ENCODE measurements around the gene DNAJC25. TPM values are rescaled to one million over a fixed set of nuclear protein-coding genes. Genes with fewer than 3 reads are reported as not detected.

The DNAJC25 gene
- polyA plus RNA-seq, 3 donors = 1.1 to 6.0 (median 1.6) TPM

DNA sequence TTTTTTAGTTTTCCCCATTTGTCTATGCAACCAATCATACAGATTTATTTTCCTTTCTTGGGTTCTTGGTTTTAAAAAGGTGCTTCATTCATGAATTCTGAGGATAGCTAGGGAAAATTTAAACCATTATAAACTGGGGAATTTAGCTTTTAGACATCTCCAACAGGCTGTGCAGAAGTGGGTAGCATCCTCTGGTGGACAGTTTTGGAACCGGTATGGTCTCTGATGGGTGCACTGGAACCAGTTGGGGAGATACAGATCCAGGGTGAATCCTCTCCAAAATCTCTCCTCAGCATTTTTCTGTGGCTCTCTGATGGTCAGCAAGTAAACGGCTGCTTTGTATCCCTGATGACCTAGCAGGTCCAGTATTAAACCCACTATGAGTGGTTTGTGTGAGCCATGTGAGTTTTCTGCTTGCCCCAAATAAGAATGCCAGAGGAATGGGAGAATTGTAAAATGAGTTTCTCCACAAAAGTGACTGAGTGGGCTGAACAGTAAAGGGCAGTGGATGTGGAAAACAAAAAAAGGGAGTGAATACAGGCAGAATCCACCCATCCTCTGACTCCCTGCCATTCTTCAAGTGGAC lies 9.1 kb upstream of the DNAJC25 start:
- peaks cover 3 to 12% of the 10 kb centered on the region in 2 donors for H3K4me1 ChIP-seq (ENCODE audit: control insufficient read depth in 1 of 2, insufficient read depth in 2 of 2, low read length in 2 of 2)
- Mint-ChIP-seq H3K9me3 (peaks cover 0 to 7% (median 2%) of the 10 kb centered on the region in 7 donors), H3K4me1 (peaks cover 13% of the 10 kb centered on the region), H3K27ac (peak overlapping the region in 3 of 7 donors; percentile 49 to 72 (median 72)), H3K27me3 (ENCODE audit: low read depth in 3 of 3) (peaks cover 0 to 17% (median 3%) of the 10 kb centered on the region in 3 donors), H3K36me3 (no peaks in the 10 kb centered on the region), H3K4me3 (no peak overlapping the region)
- H3K27me3 ChIP-seq (ENCODE audit: control insufficient read depth in 2 of 2, insufficient read depth in 2 of 2, low read length in 2 of 2) = peaks cover 0 to 5% of the 10 kb centered on the region in 2 donors
- H3K9ac ChIP-seq (ENCODE audit: insufficient read depth, low read length, poor library complexity, severe bottlenecking) = no peak overlapping the region
- TF ChIP-seq, protein P1, sequence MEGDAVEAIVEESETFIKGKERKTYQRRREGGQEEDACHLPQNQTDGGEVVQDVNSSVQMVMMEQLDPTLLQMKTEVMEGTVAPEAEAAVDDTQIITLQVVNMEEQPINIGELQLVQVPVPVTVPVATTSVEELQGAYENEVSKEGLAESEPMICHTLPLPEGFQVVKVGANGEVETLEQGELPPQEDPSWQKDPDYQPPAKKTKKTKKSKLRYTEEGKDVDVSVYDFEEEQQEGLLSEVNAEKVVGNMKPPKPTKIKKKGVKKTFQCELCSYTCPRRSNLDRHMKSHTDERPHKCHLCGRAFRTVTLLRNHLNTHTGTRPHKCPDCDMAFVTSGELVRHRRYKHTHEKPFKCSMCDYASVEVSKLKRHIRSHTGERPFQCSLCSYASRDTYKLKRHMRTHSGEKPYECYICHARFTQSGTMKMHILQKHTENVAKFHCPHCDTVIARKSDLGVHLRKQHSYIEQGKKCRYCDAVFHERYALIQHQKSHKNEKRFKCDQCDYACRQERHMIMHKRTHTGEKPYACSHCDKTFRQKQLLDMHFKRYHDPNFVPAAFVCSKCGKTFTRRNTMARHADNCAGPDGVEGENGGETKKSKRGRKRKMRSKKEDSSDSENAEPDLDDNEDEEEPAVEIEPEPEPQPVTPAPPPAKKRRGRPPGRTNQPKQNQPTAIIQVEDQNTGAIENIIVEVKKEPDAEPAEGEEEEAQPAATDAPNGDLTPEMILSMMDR (IDR thresholded peaks at IDR 0.05) = peak; percentile 71
- no peak overlapping the region for H2AFZ ChIP-seq (ENCODE audit: insufficient read depth, low read depth, low read length, poor library complexity, severe bottlenecking)
- no peak overlapping the region for H3K4me3 ChIP-seq (replicated peaks in 1 of 3; ENCODE audit: low read depth in 2 of 3, low read length in 3 of 3)
- DNase-seq = peak in 1 of 3 donors; percentile 37
- H3K36me3 ChIP-seq (replicated peaks in 1 of 2; ENCODE audit: control insufficient read depth in 1 of 2, insufficient read depth in 2 of 2, low read length in 2 of 2) = no peaks in the 10 kb centered on the region
- H3K79me2 ChIP-seq (ENCODE audit: insufficient read depth, low read length) = no peaks in the 10 kb centered on the region
- H3K4me2 ChIP-seq (replicated peaks; ENCODE audit: extremely low read depth, low read length, poor library complexity, severe bottlenecking) = no peak overlapping the region
- H4K20me1 ChIP-seq (ENCODE audit: insufficient read depth, low read length) = no peaks in the 10 kb centered on the region
- no peaks in the 10 kb centered on the region for H3K9me3 ChIP-seq (replicated peaks in 1 of 2; ENCODE audit: control insufficient read depth in 1 of 2, insufficient read depth in 1 of 2, low read length in 2 of 2)
- no peak overlapping the region for H3K27ac ChIP-seq (ENCODE audit: low read depth in 1 of 2, low read length in 2 of 2)
- intact Hi-C loops (cut with micrococcal nuclease) = no loop called here
- WGBS (ENCODE audit: insufficient coverage) = 0% methylated on average over 1 of the region's 2 CpGs

DNA sequence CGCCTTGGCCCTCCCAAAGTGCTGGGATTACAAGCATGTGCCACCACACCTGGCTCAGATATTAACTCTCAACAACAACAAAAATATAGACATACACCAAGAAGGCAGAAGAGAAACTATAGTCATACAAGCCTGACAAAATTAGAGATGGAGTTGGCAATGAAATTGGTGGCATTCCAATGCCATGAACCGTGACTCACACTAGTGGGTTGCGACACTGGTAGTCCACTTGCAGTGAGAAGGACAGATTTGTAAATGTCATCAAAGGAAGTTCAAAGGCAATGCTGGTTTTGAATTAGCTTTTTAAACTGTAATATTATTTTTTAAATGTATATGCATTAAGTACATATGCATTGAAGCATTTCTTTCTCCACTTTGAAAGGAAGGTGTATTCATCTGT lies 8.5 kb upstream of the DNAJC25 start:
- DNase-seq = peak; percentile 65 to 87 (median 82)
- no peaks in the 10 kb centered on the region for H3K36me3 Mint-ChIP-seq
- no peaks in the 10 kb centered on the region for H3K36me3 ChIP-seq (replicated peaks in 1 of 2; ENCODE audit: control insufficient read depth in 1 of 2, insufficient read depth in 2 of 2, low read length in 2 of 2)
- peaks cover 0 to 5% of the 10 kb centered on the region in 2 donors for H3K27me3 ChIP-seq (ENCODE audit: control insufficient read depth in 2 of 2, insufficient read depth in 2 of 2, low read length in 2 of 2)
- WGBS (ENCODE audit: insufficient coverage) = 0% methylated on average over 1 of the region's 3 CpGs
- no peak overlapping the region for H3K4me2 ChIP-seq (replicated peaks; ENCODE audit: extremely low read depth, low read length, poor library complexity, severe bottlenecking)
- peaks cover 0 to 17% (median 3%) of the 10 kb centered on the region in 3 donors for H3K27me3 Mint-ChIP-seq (ENCODE audit: low read depth in 3 of 3)
- H3K4me1 Mint-ChIP-seq = peaks cover 13% of the 10 kb centered on the region
- peak overlapping the region in 6 of 7 donors; percentile 77 to 90 (median 84) for H3K27ac Mint-ChIP-seq
- no peaks in the 10 kb centered on the region for H3K9me3 ChIP-seq (replicated peaks in 1 of 2; ENCODE audit: control insufficient read depth in 1 of 2, insufficient read depth in 1 of 2, low read length in 2 of 2)
- H3K4me3 Mint-ChIP-seq = peak overlapping the region in 1 of 2 donors; percentile 26
- intact Hi-C loops (cut with micrococcal nuclease) = no loop called here
- H3K27ac ChIP-seq (ENCODE audit: low read depth in 1 of 2, low read length in 2 of 2) = peak overlapping the region in 1 of 2 donors; percentile 41
- peaks cover 0 to 7% (median 2%) of the 10 kb centered on the region in 7 donors for H3K9me3 Mint-ChIP-seq
- H3K9ac ChIP-seq (ENCODE audit: insufficient read depth, low read length, poor library complexity, severe bottlenecking) = no peak overlapping the region
- no peaks in the 10 kb centered on the region for H3K79me2 ChIP-seq (ENCODE audit: insufficient read depth, low read length)
- H3K4me1 ChIP-seq (ENCODE audit: control insufficient read depth in 1 of 2, insufficient read depth in 2 of 2, low read length in 2 of 2) = peaks cover 3 to 12% of the 10 kb centered on the region in 2 donors
- H2AFZ ChIP-seq (ENCODE audit: insufficient read depth, low read depth, low read length, poor library complexity, severe bottlenecking) = no peak overlapping the region
- H4K20me1 ChIP-seq (ENCODE audit: insufficient read depth, low read length) = no peaks in the 10 kb centered on the region
- TF ChIP-seq, protein P1 (IDR thresholded peaks at IDR 0.05) = no peak
- H3K4me3 ChIP-seq (replicated peaks in 1 of 3; ENCODE audit: low read depth in 2 of 3, low read length in 3 of 3) = no peak overlapping the region

Data from CD14-positive monocyte (primary cell).